Right hindlimb (tissue), 1 donor: ENCODE data around the gene PRICKLE3.
"Not testable (repeated sequence)": the region's sequence is repeated elsewhere in the genome, so short reads cannot be mapped to it uniquely, and the experiment has no call there.

Source experiments
- DNase-seq: peaks from one replicate; pipeline ENCODE4 v3.0.0-alpha.2; 2018

The PRICKLE3 gene

GRCh38 chrX:49177873-49178480 is 8.2 kb downstream of the PRICKLE3 start:
- no peak for DNase-seq

DNA sequence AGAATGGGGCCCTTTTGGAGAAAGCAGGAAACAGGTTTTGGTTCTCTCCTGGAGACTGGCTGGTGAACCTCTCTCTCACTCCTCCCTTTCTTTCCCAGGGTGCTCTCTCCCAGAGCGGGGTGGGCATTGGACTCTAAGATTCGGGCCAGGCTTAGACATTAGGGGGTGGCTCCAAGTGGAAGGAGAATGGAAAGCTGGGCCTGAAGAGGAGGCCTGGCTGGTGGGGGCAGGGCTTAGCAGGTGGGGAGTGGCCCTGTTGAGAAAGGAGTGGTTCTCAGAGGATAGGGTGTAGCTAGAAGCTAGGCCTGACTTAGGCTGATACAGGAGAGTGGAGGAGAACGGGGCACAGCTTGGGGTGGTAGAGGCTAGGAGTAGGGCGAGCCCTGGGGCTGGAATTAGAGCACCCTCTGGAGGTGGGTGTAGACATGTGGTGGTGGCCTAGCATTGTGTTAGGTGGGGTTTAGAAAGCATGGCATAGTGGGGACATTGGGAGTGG is 8.8 kb downstream of the PRICKLE3 start:
- no peak for DNase-seq

- DNase-seq, result no peak
Observed at GRCh38 chrX:49176421-49177326, 9.5 kb downstream of the PRICKLE3 start.

DNA sequence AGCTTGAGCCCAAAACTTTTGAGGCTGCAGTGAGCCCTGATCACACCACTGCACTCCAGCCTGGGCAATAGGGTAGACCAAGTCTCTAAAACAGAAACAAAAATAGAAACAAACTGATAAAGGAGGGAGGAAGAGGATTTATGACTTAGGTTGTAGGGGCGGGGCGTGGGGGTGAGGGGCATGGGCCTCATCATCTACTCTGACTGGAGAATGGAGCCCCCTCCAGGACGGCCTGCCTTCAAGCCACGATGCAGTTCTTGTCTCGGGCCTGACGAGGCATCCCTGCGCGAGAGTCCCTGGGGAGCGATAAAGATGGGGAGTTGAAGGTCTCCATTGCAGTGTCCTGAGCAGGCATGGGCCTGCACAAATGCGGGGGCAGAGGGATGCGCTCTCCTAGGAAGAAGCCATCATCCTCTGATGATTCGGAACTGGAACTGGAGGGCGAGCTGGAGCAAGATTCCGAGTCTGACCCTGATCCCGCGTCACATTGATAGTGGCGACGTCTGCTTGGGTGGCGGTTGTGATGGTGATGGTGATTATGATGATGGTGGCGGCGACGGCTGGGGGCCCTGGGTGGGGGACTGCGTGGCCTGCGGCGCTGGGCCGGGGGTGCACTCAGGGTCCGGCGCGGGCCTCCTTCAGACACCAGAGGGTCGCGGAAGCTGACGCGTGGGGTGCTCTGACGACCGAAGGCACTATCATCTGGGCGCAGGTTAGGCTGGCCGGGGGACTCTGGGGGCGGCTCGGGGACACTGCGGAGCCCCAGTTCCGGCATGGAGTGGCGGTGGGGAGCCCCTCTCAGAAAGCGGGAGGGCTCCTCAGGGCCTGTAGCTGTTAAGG is 10.5 kb downstream of the PRICKLE3 start:
- DNase-seq, result no peak

DNA sequence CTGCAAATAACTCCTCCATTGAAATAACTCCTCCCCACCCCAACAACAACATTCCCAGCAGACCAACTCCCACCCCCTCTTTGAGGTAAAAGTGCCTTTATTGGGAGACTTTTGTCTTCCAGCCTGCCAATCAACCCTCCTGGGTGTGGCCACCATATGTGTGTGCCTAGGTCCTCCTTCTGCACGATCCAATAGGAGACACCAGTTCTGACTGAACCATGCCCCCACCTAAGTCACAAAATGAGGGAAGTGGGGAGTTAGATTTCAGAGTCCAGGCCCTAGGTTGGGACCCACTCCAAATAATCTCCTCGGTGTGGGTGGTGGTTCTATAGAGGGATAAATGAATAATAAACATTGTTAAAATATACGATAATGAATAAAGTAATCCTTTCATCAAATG is 11.4 kb downstream of the PRICKLE3 start:
- DNase-seq, result no peak

GRCh38 chrX:49173544-49173943 is 12.6 kb downstream of the PRICKLE3 start:
- DNase-seq, result not testable (repeated sequence)

DNA sequence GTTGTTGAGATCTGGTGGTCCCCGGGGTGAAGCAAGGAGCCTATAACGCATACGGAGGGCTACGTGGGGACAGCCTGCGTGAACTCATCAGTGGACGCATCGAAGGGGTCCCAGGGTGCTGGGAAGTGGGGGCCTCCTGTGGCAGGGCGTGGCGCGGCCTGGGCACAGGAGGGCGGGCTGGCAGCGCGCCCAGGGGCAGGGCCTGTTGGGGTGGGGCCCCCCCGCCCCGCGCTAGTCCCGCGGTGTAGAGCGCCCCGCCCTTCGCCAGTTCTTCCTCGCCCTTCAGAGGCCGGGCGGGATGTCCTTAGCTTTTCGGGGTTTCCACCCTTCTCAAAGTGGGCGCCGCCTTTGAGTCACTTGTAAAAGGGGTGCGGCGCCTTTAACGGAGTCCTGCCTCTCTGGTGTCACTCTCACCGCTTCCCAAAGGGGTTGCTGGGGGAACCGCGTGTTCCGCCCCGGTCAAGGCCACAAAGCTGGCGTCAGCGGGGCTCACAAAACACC is 13.8 kb downstream of the PRICKLE3 start:
- DNase-seq, result no peak

DNA sequence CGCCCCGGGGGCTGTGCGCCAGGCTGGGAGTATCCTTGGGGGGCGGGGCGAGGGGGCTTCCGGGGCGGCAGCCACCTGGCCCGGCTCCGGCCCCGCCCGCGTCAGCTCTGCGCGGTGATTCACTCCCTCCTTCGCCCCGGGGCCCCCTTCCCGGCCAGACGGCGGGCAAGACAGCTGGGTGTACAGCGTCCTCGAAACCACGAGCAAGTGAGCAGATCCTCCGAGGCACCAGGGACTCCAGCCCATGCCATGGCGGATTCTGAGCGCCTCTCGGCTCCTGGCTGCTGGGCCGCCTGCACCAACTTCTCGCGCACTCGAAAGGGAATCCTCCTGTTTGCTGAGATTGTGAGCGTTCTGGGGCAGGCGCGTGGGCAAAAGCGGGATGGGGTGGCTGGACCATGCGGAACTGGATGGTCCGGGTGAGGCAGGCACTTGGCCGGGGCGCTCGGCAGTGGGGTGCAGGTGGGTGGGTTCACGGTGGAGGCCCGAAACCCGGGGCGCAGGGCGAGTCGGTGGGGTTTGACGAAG is 14.4 kb downstream of the PRICKLE3 start, which contains the start of gene PLP2:
TSS of gene PLP2 (plus strand) at position 147 of the 528 bp plus-strand sequence. CDS start at position 250, 103 bp downstream.
- DNase-seq, result peak; percentile 63

DNA sequence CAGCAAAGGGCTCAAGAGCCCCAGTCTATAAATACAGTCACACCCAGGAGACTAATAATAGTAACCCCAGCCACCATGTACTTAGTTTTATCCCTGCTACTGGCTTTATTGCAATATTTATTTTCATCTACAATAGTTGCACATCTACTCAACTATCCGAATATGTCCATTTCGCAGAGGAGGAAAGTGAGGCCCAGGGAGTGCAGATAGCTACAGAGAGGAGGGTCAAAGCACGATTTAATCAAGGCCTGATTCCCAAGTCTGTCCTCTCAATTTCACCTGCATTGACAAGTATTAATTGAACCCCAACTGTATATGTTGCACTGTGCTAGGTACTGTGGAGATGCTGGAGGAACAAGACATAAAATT is 18.4 kb downstream of the PRICKLE3 start:
- DNase-seq, result no peak

- peak; percentile 82 for DNase-seq
Observed at GRCh38 chrX:49166914-49167739, 19.0 kb downstream of the PRICKLE3 start.

GRCh38 chrX:49165901-49166881 is 20.0 kb downstream of the PRICKLE3 start:
- DNase-seq, result peak; percentile 81

DNA sequence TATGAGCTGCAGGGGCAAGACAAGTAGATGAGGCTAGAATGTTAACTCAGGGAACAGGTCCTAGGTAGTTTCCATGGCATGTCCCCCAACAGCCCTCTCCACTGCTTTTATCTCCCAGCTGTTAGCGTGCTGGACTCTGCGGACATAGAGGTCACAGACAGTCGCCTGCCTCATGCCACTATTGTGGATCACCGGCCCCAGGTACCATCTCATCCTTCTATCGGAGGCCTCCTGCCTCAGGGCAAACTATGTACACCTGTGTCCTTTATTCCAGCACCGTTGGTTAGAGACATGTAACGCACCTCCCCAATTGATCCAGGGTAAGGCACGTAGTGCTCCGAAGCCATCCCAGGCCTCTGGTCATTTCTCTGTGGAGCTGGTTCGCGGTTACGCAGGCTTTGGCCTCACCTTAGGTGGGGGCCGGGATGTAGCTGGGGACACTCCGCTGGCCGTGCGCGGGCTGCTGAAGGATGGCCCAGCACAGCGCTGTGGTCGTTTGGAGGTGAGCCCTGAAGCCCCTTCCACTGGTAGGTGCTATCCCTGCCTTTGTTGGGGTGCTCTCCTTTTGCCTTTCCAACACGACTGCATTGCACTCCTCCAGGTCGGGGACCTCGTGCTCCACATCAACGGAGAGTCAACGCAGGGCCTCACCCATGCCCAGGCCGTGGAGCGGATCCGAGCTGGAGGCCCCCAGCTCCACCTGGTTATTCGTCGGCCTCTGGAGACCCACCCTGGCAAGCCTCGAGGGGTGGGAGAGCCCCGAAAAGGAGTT is 21.4 kb downstream of the PRICKLE3 start:
- DNase-seq, result no peak

DNA sequence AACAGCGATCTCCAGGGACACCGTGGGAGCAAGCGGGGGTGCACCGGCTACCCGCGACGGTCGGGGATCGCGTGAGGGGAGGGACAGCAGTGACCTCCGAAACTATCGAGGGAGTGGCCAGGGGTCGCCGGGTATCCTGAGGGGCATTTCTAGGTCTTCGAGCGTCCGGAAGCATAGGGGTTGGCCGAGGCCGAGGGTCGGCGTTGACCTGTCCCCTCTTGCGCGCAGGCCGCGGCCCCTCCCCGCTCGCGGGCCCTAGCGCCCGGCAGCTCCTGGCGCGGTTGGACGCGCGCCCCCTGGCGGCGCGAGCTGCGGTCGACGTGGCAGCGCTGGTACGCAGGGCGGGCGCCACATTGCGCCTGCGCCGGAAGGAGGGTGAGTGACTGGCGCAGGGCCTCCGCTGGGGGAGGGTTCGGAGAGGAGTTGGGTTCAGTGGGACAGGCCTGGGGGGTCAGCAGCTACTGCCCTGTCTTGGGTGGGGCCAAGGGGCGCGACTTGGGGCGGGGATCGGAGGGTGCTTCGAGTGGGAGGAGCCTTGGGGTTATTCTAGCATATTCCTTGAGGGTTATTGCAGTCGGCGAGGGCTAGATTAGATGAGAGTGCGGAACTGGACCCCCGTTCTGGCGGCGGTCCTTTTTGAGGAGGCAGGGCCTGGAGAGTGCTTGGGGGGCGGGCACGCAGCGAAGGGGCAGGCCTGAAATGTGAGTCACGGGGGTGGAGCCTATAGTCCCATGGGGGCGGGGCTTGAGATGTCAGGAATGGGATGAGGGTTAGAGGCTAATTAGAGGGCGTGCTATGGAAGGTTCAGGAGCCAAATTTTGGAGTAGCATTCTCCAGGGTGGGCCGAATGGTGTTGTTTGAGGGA is 22.4 kb downstream of the PRICKLE3 start:
- DNase-seq, result peak; percentile 91

DNA sequence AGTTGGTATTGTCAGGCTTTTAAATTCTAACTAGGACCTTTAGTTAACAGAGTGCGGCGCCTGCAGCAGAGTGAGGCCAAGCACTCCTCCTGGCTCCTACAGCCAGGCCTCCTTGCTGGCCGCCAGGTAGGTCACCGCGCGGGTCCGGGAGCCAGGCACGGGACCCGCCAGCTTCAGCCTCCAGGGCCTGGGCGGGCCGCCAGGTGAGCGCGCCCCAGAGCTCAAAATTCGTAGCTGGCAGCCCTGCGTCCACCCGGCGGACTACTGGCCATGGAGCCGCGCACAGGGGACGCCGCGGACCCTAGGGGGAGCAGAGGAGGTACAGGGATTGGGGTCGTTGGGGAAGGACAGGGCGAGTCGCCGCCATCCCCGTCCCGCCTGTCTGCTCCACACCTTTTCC is 23.6 kb downstream of the PRICKLE3 start, which contains the start of gene MAGIX:
TSS of gene MAGIX (plus strand) at position 139 of the 400 bp plus-strand sequence. CDS start at position 271, 132 bp downstream.
- no peak for DNase-seq

DNA sequence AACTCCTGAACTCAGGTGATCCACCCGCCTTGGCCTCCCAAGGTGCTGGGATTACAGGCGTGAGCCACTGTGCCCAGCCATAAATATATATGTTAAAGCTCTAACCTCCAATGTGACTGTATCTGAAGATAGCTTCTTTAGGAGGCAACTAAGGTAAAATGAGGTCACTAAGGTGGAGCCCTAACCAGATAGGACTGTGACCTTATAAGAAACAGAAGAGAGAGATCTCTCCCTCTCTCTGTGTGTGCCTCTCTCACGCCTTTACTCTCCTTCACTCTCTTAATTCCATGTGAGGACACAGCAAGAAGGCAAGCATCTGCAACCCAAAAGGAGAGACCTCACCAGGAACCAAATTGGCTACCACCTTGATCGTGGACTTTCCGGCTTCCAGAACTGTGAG is 24.5 kb downstream of the PRICKLE3 start:
- DNase-seq, result no peak

DNA sequence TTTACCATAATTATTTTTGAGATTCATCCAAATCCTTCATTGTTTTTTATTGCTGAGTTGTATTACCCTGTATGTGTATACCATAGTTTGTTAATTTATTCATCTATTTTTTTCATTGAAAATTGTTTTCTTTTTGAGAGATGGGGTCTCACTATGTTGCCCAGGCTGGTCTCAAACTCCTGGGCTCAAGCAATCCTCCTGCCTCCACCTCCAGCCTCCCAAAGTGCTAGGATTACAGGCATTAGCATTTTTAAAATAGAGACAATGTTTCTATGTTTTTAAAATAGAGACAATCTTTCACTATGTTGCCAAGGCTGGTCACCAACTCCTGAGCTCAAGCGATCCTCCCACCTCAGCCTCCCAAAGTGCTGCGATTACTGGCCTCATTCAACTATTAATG is 25.3 kb downstream of the PRICKLE3 start:
- DNase-seq, result no peak

GRCh38 chrX:49157194-49157593 is 29.0 kb downstream of the PRICKLE3 start:
- no peak for DNase-seq
